PFSK-1 (cell line): Measurements from ENCODE around the gene PTPRT.

Experiments
- POLR2AphosphoS5 ChIP-seq: IDR thresholded peaks from 2 replicates; pipeline ENCODE4 v1.6.1; 2012; ENCODE audit warnings: low read depth, mild to moderate bottlenecking, control low read depth, low read length, moderate library complexity
- SIN3A ChIP-seq: IDR thresholded peaks from 2 replicates; pipeline ENCODE4 v1.6.1; 2012; ENCODE audit warnings: mild to moderate bottlenecking, low read length, moderate library complexity, borderline replicate concordance; ENCODE audit not compliant: insufficient read depth
- TF ChIP-seq, protein P1 (sequence below), 2 experiments: IDR thresholded peaks; 2 replicates each; pipeline versions ENCODE4 v1.6.1 to v1.8.0; 2011 to 2012; ENCODE audit warnings: low read depth in 2 of 2, low read length in 2 of 2, control low read depth in 1 of 2, inconsistent platforms in 1 of 2, mild to moderate bottlenecking in 1 of 2, moderate library complexity in 1 of 2; ENCODE audit not compliant: insufficient read depth in 1 of 2

DNA sequence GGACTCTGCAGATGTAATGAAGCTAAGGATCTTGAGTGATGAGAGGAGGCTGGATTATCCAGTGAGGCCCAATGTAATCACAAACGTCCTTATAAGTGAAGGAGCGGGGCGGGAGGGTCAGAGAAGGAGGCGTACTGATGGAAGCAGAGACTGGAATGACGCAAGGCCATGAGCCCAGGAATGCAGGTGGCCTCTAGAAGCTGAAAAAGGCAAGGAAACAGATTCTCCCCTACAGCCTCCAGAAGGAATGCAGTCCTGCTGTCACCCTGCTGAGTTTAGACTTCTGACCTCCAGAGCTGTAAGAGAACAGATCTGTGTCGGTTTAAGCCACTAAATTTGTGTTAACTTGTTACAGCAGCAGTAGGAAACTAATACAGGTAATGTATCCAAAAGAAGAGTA is 227.9 kb downstream of the PTPRT start:
- TF ChIP-seq, protein P1, sequence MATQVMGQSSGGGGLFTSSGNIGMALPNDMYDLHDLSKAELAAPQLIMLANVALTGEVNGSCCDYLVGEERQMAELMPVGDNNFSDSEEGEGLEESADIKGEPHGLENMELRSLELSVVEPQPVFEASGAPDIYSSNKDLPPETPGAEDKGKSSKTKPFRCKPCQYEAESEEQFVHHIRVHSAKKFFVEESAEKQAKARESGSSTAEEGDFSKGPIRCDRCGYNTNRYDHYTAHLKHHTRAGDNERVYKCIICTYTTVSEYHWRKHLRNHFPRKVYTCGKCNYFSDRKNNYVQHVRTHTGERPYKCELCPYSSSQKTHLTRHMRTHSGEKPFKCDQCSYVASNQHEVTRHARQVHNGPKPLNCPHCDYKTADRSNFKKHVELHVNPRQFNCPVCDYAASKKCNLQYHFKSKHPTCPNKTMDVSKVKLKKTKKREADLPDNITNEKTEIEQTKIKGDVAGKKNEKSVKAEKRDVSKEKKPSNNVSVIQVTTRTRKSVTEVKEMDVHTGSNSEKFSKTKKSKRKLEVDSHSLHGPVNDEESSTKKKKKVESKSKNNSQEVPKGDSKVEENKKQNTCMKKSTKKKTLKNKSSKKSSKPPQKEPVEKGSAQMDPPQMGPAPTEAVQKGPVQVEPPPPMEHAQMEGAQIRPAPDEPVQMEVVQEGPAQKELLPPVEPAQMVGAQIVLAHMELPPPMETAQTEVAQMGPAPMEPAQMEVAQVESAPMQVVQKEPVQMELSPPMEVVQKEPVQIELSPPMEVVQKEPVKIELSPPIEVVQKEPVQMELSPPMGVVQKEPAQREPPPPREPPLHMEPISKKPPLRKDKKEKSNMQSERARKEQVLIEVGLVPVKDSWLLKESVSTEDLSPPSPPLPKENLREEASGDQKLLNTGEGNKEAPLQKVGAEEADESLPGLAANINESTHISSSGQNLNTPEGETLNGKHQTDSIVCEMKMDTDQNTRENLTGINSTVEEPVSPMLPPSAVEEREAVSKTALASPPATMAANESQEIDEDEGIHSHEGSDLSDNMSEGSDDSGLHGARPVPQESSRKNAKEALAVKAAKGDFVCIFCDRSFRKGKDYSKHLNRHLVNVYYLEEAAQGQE (IDR thresholded peaks at IDR 0.05; ENCODE audit: insufficient read depth in 1 of 2, low read depth in 2 of 2, low read length in 2 of 2) = no peak
- TF ChIP-seq SIN3A = no peak
- TF ChIP-seq POLR2AphosphoS5 = no peak
